ENCODE measurements around the gene PDZD2.

DNA sequence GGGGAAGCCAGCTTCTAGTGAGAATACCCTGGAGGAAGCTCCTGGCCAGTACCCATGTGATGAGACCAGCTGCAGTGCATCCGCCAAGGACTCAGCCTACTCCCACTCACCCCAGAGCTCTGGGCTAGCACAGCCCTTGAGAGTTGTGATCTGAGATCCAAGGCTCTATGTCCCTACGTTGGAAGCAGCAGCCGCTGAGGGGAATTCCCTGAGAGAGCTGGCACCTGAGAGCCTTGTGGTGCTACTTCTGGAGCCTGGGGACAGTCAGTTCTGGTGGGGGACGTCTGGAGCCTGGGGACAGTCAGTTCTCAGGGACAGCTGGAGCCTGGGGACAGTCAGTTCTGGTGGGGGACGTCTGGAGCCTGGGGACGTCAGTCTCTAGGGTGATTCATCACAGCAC is 39.2 kb downstream of the PDZD2 start:
- TF ChIP-seq, protein P1, sequence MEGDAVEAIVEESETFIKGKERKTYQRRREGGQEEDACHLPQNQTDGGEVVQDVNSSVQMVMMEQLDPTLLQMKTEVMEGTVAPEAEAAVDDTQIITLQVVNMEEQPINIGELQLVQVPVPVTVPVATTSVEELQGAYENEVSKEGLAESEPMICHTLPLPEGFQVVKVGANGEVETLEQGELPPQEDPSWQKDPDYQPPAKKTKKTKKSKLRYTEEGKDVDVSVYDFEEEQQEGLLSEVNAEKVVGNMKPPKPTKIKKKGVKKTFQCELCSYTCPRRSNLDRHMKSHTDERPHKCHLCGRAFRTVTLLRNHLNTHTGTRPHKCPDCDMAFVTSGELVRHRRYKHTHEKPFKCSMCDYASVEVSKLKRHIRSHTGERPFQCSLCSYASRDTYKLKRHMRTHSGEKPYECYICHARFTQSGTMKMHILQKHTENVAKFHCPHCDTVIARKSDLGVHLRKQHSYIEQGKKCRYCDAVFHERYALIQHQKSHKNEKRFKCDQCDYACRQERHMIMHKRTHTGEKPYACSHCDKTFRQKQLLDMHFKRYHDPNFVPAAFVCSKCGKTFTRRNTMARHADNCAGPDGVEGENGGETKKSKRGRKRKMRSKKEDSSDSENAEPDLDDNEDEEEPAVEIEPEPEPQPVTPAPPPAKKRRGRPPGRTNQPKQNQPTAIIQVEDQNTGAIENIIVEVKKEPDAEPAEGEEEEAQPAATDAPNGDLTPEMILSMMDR (IDR thresholded peaks at IDR 0.05; ENCODE audit: extremely low read depth in 1 of 2, insufficient read depth in 1 of 2, low read depth in 1 of 2, low read length in 2 of 2): no peak
- no peak for TF ChIP-seq POLR2A (IDR thresholded peaks at IDR 0.05; ENCODE audit: low read depth, low read length)

Data from endothelial cell of umbilical vein (primary cell).